Measurements from ENCODE around the gene RAB3IL1.
"Not testable (repeated sequence)": the region's sequence is repeated elsewhere in the genome, so short reads cannot be mapped to it uniquely, and the experiment has no call there.

Gene RAB3IL1

GRCh38 chr11:61917334-61918109 is at the start of gene RAB3IL1:
RAB3IL1 (minus strand) TSS chr11:61917566; CDS start chr11:61917367, 199 bp downstream.
- Histone ChIP-seq H2AFZ (ENCODE audit: low read depth, low read length, severe bottlenecking) (no peak within 1 kb of the TSS), H3K4me2 (ENCODE audit: low read depth, low read length, poor library complexity, severe bottlenecking) (peak within 1 kb of the TSS; percentile 5), H3K27ac (ENCODE audit: low read depth, low read length) (no peak within 1 kb of the TSS), H3F3A (ENCODE audit: insufficient read depth) (no peaks in the 10 kb centered on the region), H4K20me1 (ENCODE audit: low read depth, low read length) (no peaks in the 10 kb centered on the region), H3K9me3 (ENCODE audit: insufficient read depth, low read length) (no peaks in the 10 kb centered on the region), H3K79me2 (ENCODE audit: insufficient read depth, low read length) (no peaks in the 10 kb centered on the region), H3K27me3 (ENCODE audit: low read length) (no peaks in the 10 kb centered on the region), H3K9ac (ENCODE audit: low read length) (no peak within 1 kb of the TSS), H3K4me3 (ENCODE audit: insufficient read depth, low read length, poor library complexity, severe bottlenecking) (no peak within 1 kb of the TSS), H3K36me3 (ENCODE audit: low read length) (no peaks in the 10 kb centered on the region), H3K9me2 (replicated peaks; ENCODE audit: insufficient read depth, low read length) (no peaks in the 10 kb centered on the region)
- TF ChIP-seq, protein P1, sequence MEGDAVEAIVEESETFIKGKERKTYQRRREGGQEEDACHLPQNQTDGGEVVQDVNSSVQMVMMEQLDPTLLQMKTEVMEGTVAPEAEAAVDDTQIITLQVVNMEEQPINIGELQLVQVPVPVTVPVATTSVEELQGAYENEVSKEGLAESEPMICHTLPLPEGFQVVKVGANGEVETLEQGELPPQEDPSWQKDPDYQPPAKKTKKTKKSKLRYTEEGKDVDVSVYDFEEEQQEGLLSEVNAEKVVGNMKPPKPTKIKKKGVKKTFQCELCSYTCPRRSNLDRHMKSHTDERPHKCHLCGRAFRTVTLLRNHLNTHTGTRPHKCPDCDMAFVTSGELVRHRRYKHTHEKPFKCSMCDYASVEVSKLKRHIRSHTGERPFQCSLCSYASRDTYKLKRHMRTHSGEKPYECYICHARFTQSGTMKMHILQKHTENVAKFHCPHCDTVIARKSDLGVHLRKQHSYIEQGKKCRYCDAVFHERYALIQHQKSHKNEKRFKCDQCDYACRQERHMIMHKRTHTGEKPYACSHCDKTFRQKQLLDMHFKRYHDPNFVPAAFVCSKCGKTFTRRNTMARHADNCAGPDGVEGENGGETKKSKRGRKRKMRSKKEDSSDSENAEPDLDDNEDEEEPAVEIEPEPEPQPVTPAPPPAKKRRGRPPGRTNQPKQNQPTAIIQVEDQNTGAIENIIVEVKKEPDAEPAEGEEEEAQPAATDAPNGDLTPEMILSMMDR (IDR thresholded peaks at IDR 0.05; ENCODE audit: insufficient read depth, low read length, poor library complexity, severe bottlenecking) = no peak
- no peak for TF ChIP-seq EZH2phosphoT487 (conservative IDR thresholded peaks at IDR 0.05; ENCODE audit: low read length)

DNA sequence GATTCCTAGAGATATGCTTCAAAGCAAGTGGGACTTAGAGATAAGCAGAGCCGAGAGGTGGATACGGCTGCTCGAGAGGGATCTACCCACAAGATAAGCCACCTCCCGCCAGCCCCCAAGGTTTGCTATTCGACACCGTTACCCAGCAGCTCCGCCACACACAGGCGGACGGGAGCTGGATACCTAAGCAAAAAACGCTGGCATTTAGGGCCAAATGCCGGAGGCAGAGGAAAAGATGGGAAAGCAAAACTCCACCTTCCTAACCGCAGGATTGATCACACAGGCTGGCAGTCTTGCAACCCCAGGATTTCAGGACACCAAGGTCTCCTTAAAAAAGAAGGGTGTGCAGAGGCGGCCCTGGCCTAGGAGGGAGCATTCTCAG is 49.4 kb upstream of the RAB3IL1 start:
- Histone ChIP-seq H3K9me3 (ENCODE audit: insufficient read depth, low read length) (no peaks in the 10 kb centered on the region), H3K27me3 (ENCODE audit: low read length) (no peaks in the 10 kb centered on the region), H3K4me2 (ENCODE audit: low read depth, low read length, poor library complexity, severe bottlenecking) (peak overlapping the region; percentile 85), H4K20me1 (ENCODE audit: low read depth, low read length) (peaks cover 6% of the 10 kb centered on the region), H3K79me2 (ENCODE audit: insufficient read depth, low read length) (peaks cover 10% of the 10 kb centered on the region), H3F3A (ENCODE audit: insufficient read depth) (peaks cover 15% of the 10 kb centered on the region), H3K36me3 (ENCODE audit: low read length) (peaks cover 5% of the 10 kb centered on the region; the same call in 1 of the 2 replicates), H3K9me2 (replicated peaks; ENCODE audit: insufficient read depth, low read length) (no peaks in the 10 kb centered on the region), H2AFZ (ENCODE audit: low read depth, low read length, severe bottlenecking) (peak overlapping the region; percentile 4), H3K4me3 (ENCODE audit: insufficient read depth, low read length, poor library complexity, severe bottlenecking) (peak overlapping the region; percentile 81), H3K9ac (ENCODE audit: low read length) (peak overlapping the region; percentile 71), H3K27ac (ENCODE audit: low read depth, low read length) (no peak overlapping the region)
- no peak for TF ChIP-seq EZH2phosphoT487 (conservative IDR thresholded peaks at IDR 0.05; ENCODE audit: low read length)
- TF ChIP-seq, protein P1 (IDR thresholded peaks at IDR 0.05; ENCODE audit: insufficient read depth, low read length, poor library complexity, severe bottlenecking) = no peak

DNA sequence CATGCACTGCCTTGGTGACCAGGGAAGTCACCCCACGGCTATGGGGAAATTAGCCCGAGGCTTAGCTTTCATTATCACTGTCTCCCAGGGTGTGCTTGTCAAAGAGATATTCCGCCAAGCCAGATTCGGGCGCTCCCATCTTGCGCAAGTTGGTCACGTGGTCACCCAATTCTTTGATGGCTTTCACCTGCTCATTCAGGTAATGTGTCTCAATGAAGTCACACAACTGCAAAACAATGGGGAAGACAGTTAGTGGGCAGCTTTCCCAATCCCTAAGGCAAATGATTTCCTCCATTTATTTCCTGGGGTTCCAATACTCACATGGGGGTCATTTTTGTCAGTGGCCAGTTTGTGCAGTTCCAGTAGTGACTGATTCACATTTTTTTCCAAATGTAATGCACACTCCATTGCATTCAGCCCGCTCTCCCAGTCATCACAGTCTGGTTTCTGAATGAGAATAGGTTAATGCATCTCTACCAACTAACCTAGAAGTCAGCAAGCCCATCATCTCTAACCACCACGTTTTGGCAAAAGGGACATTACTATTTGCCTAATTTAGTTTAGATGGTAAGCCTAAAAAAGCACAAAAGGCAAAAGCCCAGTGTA is 47.4 kb upstream of the RAB3IL1 start:
- H3K27me3 ChIP-seq (ENCODE audit: low read length); H3K9me3 ChIP-seq (ENCODE audit: insufficient read depth, low read length); H2AFZ ChIP-seq (ENCODE audit: low read depth, low read length, severe bottlenecking); H3K9me2 ChIP-seq (replicated peaks; ENCODE audit: insufficient read depth, low read length); H3K27ac ChIP-seq (ENCODE audit: low read depth, low read length); H4K20me1 ChIP-seq (ENCODE audit: low read depth, low read length); H3K4me2 ChIP-seq (ENCODE audit: low read depth, low read length, poor library complexity, severe bottlenecking); H3F3A ChIP-seq (ENCODE audit: insufficient read depth); H3K9ac ChIP-seq (ENCODE audit: low read length); H3K36me3 ChIP-seq (ENCODE audit: low read length); H3K4me3 ChIP-seq (ENCODE audit: insufficient read depth, low read length, poor library complexity, severe bottlenecking): not testable (repeated sequence)
- peaks cover 10% of the 10 kb centered on the region for H3K79me2 ChIP-seq (ENCODE audit: insufficient read depth, low read length)

All from SU-DHL-6 (cell line).